GM21576 (cell line): ENCODE results near the gene DHCR7.
"Not testable (repeated sequence)": the region's sequence is repeated elsewhere in the genome, so short reads cannot be mapped to it uniquely, and the experiment has no call there.

ENCODE experiments used
- ATAC-seq: cut with Tn5 transposase; IDR thresholded peaks from one replicate; pipeline ENCODE4 v1.9.1; 2021; ENCODE audit warnings: mild to moderate bottlenecking, moderate library complexity; ENCODE audit not compliant: unreplicated experiment

The DHCR7 gene

GRCh38 chr11:71441251-71441650 is 6.9 kb downstream of the DHCR7 start:
- ATAC-seq: no peak

- ATAC-seq: no peak
Measured at GRCh38 chr11:71440021-71440755, 8.0 kb downstream of the DHCR7 start.

GRCh38 chr11:71438650-71439049 is 9.5 kb downstream of the DHCR7 start:
- ATAC-seq: no peak

GRCh38 chr11:71437879-71438278 is 10.3 kb downstream of the DHCR7 start:
- ATAC-seq: no peak

GRCh38 chr11:71437399-71437798 is 10.8 kb downstream of the DHCR7 start:
- no peak for ATAC-seq

- ATAC-seq: no peak
Measured at GRCh38 chr11:71436861-71437260, 11.3 kb downstream of the DHCR7 start.

- no peak for ATAC-seq
Measured at GRCh38 chr11:71435278-71435951, 12.8 kb downstream of the DHCR7 start.

GRCh38 chr11:71434576-71435130 is 13.5 kb downstream of the DHCR7 start:
- ATAC-seq: no peak

- ATAC-seq: no peak
Measured at GRCh38 chr11:71433648-71434450, 14.3 kb downstream of the DHCR7 start.

- ATAC-seq: no peak
Measured at GRCh38 chr11:71432761-71433647, 15.2 kb downstream of the DHCR7 start.

- ATAC-seq: no peak
Measured at GRCh38 chr11:71431271-71431670, 16.9 kb downstream of the DHCR7 start.

GRCh38 chr11:71430166-71430565 is 18.0 kb downstream of the DHCR7 start:
- no peak for ATAC-seq

- ATAC-seq: no peak
Measured at GRCh38 chr11:71429701-71430100, 18.5 kb downstream of the DHCR7 start.

- ATAC-seq: no peak
Measured at GRCh38 chr11:71428861-71429435, 19.2 kb downstream of the DHCR7 start.

- no peak for ATAC-seq
Measured at GRCh38 chr11:71426413-71426812, 21.8 kb downstream of the DHCR7 start.

GRCh38 chr11:71425860-71426259 is 22.3 kb downstream of the DHCR7 start:
- ATAC-seq: no peak

GRCh38 chr11:71425409-71425808 is 22.8 kb downstream of the DHCR7 start:
- ATAC-seq: no peak

- no peak for ATAC-seq
Measured at GRCh38 chr11:71423181-71423790, 24.9 kb downstream of the DHCR7 start.

GRCh38 chr11:71422318-71422717 is 25.9 kb downstream of the DHCR7 start:
- not testable (repeated sequence) for ATAC-seq
